ENCODE data around the gene ADCYAP1R1.

ADCYAP1R1 gene

DNA sequence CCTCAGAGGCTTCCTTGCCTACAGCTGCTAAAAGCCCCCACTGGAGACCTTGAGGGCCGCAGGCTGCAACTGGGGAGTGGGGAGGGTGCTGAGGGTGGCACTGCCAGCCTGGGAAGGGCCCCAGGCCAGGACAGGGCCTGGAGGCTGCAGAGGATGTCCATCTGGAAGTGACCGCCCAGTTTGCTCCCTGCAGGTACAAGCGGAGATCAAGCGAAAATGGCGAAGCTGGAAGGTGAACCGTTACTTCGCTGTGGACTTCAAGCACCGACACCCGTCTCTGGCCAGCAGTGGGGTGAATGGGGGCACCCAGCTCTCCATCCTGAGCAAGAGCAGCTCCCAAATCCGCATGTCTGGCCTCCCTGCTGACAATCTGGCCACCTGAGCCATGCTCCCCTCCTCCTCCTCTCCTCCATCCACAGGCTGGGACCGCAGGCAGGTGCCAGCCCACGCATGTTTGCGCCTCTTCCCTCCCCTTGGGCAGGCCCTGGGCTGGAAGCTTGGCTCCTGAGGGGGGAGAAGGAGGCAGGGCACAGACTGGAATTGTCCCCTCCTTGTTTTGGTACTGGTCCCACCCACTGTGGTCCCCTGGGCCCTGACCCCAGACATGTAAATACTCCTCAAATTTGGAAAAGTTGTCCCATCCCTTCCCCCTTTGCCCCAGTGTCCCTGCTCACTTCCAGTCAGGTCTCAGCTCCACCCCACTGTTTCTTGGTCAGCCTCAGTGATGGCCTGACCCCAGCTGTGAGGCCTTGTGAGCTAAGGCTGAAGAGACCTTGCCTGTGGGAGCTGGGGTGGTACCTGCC lies 54.4 kb downstream of the ADCYAP1R1 start:
- DNase-seq (ENCODE audit: low spot score), result no peak

DNA sequence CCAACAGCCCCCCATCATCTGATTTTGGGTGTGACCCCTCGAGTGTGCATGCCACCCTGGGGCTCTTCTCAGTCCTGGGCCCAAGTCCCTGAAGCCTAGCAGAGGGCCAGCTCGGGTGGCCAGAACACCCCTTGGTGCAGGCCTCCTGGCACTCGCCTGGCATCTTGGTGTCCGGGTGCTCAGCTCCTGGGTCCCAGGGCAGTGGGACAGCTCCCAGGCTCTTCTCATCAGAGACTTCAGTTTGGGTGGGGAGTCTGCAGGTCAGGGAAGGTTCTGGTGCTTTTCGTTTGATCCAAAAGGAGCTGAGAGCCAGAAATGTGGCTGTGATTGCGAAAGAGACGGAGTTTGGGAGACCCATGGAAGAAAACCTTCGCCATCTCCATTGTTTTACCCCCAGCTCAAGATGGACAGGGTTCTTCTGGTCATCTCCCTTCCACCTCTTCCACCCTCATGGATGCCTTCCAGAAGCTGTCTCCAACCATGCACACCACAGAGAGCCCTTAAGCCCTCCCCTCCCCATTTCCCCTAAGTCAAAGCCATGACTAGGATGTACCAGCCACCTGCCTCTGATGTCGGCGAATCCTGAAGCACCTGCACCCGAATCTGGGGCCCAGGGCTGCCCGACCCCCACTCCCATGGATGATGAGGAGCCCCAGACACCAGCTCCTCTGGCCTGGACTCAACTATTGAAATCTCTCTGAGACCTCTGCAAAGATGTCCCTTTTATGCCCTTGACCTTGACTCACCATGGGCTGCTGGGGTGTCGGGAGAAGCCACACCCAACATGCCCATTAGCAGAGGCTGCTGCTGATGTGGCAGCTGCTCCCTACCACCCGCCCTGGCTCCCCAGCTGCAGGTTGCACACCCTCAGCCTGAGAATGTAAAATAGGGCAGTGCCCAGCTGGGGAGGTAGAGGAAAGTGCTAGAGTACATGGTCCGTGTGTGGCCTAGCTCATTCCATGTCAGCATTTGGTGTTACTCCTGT lies 55.3 kb downstream of the ADCYAP1R1 start:
- no peak for DNase-seq (ENCODE audit: low spot score)

DNA sequence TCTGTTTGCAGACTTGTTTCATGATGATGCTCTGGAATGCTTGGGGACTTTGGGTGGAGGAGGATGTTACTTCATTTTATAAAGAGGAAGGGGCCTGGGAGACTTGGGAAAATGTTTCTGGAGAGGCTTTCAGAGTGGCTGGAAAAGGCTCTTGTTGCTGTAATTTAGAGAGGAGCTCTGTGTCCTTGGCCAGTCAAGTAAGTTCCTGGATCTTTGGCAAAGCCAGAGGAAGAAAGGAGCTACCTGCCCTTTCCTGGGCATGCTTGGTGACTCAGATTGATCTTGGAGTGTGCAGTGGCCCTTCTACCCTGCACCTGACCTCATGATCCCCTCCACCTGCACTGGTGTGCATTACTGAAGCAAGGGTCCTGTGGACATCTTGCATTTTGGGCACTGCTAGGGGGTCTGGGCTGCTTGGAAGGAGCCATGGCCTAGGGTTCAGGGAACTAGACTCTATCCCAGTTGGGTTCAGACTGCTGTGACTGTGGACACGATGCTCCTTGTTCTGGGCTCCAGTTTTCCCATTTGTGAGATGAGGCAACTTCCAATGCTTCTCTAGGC lies 56.1 kb downstream of the ADCYAP1R1 start:
- DNase-seq (ENCODE audit: low spot score), result no peak

DNA sequence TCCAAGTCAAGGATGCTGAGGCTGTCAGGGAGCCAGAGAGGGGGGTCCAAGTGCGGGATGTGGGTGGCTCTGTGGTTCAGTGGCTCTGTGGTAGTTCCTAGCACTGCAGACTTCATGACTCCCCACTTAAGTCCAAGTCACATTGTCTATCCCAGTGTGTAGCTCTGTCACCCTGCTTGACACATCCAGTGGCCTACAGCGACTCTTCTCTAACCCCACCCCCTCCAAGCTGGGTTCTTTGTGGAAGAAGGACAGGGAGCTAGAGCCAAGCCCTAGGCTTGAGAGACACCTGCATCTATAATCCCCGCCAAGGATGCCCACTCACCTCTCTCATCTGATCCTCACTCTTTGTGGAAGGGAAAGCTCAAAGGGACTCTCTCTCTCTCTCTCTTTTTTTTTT lies 57.6 kb downstream of the ADCYAP1R1 start:
- DNase-seq (ENCODE audit: low spot score), result no peak

DNA sequence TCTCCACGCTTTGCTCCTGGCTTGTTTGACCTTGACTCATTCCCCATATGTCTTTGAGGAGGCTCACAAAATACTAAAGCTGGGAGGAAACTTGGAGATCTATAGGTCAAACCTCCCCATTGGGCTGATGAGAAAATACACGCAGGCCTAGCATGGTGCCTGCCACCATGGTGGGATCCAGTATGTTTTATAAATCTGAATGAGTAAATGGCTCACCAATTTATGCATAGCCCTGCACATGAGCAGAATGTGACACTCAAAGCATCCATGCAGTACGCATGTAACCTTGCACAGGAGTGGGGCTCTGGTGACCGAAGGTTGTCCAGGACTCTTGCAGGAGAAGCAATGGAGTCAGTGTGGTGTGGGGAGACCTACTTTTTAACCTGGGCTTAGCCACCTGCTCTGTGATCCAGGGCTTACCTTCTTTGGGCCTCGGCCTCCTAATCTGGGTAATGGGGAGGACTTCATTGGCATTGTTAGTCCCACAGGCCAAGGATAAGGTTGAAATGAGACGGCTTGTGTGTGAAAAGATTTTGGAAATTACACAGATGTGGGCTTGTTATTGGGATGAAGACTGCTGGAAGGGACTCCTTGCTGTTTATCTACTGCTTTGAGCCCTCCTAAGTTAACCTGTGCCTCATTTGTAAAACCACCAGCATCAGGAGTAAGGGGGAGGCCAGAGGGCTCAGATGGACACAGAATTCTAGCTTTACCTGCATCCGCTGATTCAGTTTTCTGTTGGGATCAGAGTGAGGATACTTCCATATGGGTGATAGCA lies 58.4 kb downstream of the ADCYAP1R1 start:
- DNase-seq (ENCODE audit: low spot score), result no peak

DNA sequence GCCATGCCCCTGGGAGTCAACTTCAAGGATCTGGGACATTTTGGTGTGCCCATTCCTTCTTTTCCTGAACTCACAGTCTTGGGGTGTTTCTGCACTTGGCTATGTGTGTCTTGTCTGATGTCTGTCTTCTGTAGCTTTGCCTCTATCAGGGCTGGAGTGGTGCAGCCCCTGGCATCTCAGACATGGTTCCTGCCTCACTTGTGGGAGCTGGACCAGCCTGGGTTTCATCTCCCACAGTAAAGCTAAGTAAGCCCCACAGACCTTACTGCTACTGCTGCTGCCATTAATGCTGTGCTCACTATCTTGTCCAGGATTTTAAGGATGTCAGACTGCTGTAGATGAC lies 59.0 kb downstream of the ADCYAP1R1 start:
- DNase-seq (ENCODE audit: low spot score), result no peak

DNA sequence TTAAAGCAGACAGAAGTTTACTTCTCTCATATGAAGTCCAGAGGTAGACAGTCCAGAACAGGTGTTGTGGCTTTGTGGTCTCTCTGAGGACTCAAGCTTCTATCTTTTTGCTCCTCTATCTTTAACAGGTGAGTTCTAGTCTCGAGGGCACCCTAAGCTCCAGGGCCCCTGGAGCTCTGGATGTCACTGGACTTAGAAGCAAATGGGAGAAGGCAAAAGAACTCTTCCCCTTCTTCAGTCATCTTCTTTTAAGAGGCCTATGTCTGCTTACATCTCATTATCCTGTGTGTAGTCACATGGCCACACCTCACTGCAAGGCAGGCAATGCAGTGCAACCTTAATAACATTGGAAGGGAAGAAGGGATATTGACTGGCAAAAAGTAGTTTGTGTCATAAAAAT lies 61.6 kb downstream of the ADCYAP1R1 start:
- no peak for DNase-seq (ENCODE audit: low spot score)

DNA sequence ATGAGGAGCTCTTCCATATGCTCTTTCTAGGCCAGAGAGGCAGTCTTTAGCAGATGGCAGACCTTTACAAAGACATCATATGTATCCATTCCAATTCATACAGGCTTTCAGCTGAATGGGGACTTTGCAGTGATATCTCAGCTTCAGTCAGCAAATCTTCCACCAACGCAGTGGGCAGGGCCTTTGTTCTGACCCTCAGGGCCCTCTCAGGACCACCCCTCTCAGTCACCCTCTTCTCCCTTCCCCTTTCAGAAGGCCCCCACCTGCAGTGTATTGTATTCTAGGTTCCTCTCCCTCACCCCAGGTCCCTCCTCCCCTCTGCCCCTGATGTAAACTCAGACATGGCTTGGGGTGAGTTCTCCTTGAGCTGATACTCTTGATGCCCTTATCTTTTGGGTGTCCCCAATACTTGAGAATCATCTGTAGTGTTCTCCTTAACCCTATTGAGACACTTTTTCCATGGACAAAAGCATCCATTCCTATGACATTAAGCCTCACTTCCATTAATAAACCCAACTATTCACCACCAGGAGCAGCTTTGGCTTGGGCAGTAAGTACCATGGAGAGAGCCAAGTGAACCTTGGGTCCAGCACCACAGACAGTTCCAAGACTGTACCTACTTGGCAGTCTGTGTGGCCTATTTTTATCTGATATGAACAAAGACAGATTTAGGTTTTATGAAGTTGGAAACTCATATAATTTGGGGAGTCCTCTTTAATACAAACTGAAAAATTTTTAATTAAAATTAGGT lies 62.7 kb downstream of the ADCYAP1R1 start:
- no peak for DNase-seq (ENCODE audit: low spot score)

DNA sequence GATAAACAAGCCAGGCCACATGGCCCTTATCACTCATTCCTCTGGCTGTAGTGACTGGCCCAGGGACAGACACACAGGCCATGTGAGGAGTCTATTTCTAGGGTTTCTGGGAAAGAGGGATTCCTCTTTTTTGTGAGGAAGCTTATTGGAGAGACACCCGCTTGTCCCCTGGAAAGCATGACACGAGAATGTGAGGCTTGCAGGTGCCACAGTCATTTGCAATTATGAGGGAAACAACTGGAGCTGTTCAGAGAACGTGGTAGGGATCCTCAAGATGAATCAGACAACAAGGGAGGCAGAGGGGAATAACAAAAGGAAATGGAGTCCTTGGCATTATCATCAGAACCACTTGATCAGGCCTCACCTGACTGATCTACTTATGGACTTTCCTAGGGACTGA lies 64.5 kb downstream of the ADCYAP1R1 start:
- no peak for DNase-seq (ENCODE audit: low spot score)

DNA sequence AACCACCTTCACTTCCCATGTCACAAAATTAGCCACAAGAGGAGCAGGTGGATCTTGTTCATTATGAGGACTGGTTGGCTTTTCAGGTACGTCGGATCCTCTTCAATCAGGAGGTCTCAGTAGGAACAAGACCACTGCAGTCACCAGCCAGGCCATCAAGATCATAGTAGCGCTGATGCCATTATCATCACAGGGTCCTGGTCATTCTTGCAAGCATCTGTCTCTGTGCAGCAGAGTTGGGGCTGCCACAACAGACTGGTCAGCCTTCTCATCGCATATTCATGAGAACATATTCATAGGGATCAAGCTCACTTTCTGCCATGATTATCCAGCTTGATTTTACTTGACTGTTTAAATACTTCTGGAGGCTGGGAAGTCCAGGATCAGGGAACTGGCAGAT lies 67.1 kb downstream of the ADCYAP1R1 start:
- DNase-seq (ENCODE audit: low spot score), result no peak

DNA sequence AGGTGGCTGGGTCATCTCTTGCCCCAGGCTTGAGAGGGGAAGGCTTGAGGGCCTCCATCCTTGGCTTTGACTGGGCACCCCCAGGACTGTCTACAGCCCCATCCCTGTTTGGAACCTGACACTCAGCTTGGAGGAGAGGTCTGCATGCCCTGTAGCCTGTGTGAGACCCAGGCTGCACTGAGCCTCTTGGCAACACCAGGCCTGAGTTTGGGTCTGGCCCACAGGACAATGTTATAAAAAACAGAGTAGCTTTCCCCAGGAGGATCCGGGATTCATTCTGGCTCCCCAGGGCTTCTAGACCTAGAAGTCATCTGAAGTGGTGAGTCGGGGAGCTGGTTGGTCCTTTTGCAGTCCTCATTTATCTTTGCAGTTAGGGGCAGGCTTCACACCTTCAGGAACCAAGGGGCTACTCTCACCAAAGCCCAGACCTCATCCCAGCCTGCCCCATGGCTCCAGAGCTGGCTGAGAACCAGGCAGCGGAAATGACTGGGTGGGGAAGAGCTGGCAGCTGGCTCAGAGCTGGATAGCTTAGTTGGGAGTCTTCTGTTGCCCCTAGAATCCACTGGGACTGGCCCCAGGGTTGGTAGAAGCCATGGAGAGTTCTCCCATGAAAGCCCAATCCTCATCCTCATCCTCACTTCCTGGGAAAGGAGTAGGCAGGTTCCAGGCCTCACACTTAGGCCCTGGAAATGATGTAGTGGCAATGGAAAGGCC lies 68.8 kb downstream of the ADCYAP1R1 start:
- no peak for DNase-seq (ENCODE audit: low spot score)

DNA sequence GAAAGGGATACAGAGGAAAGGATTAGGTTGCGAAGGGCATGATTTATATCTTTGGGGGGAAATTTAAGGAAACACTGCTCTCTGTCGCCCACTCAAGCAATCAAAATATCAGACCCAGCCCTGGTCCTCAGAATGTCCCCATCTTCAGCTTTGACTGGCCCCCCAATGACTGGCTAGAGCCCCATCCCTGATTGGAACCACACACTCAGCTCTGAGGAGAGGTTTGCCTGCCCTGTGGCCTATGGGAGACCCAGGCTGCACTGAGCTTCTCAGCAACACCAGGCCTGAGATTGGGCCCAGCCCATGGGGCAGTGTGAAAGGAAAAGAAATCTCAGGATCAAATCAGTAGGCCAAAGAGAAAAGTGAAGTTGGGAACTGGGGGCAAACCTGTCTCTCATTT lies 69.5 kb downstream of the ADCYAP1R1 start:
- DNase-seq (ENCODE audit: low spot score), result no peak

DNA sequence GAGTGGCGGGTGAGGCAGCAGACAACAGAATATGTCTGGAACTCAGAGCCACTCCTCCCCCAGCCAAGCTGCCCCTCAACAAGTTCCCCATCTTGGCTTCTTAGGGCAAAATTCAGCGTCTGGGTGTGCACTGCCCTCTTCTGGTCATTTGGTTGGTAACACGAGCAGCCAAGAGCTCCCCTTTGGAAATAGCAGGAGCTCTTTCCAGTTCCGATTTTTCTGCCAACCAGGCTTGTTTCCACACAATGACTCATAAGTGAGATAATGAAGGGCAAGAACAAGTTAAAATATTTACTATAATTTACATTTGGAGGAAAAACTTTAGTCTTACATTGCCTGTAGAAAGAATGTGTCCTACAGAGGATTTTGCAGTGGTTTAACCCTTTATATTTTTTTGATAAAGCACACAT lies 70.5 kb downstream of the ADCYAP1R1 start:
- DNase-seq (ENCODE audit: low spot score), result peak; percentile 69

DNA sequence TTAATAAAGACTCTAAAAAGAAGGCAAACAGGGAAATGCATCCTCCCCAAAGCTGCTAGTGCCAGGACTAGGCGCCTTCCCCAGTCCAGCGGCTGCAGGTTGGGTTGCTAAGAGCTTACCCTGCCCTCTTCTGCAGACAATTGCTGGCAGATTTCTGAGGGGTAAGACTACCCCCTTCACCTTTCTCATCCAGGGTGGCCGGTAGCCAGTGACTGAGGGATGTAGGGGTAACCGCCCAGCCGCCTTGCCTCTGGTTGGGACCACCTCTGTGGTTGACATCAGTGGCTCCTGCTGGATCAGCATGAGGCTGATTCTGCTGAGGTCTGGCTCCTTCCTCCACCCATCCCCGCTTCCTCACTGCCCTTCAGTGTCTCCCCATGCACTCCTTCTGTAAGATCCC lies 71.2 kb downstream of the ADCYAP1R1 start:
- DNase-seq (ENCODE audit: low spot score), result no peak

DNA sequence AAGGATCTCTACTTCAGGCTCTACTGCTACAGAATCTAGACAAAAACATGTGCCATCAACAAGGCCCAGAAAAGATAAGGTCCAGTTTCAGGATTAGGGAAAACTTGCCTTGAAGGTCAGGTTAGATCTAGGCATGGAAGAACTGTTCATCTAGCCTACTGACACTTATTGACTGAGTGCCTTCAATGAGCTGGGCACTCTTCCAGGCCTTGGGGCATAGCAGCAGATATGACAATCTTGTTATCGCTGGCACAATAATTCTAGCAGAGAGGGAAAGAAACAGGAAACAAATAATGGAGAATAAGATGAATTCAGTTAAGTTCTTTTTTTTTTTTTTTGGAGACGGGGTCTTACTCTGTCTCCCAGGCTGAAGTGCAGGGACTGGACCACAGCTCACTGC lies 71.6 kb downstream of the ADCYAP1R1 start:
- no peak for DNase-seq (ENCODE audit: low spot score)

DNA sequence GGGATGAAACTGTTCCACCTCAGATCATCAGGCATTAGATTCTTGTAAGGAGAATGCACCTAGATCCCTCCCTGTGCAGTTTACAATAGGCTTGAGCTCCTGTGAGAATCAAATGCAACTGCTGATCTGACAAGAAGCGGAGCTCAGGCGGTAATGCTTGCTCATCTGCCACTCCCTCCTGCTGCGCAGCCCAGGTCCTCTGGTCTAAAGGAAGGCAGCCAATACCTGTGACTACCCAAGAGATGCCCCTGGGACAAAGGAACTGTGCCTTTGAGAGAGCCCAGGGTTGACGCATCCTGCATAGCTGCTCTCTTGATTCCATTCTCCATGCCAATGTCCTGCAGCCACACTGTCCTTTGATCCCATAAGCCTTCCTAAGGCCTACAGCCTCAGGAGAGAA lies 73.1 kb downstream of the ADCYAP1R1 start:
- no peak for DNase-seq (ENCODE audit: low spot score)

DNA sequence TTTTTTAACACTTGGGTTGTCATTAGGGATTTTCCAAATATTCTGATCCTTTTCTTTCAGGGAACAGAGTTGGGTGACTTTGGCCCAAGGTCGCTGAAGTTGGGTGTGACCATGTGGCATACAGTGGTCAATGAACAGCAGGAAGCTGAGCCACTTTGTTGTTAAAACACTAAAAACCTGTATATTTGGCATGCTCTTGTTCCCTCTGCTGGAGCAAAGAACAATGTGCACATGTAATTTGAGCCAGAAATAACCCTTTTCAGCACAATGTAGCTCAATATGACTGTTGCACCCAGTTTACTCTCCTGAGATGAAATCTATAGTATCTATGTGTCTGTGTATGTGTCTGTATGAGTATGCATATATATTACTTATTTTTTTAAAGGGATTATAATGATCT lies 74.9 kb downstream of the ADCYAP1R1 start:
- DNase-seq (ENCODE audit: low spot score), result no peak

DNA sequence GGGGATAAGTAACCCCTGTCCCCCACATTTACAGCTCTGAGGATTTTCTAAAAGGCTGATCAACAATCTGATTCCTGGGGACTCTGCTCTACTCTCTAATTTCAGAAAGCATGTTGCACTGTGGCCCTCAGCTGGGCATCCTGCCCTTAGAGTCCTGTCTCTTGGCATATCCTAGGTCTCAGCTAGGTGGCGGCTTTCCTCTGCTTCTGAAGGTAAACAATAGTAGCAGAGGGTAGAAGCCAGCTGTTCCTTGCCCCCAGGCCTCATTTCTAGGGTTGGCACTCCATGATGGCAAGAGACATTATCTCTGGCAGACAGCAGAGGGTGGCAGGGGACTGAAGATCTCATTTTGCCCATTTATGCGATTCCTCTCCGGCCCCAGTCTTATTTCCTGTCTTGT lies 77.0 kb downstream of the ADCYAP1R1 start:
- DNase-seq (ENCODE audit: low spot score), result no peak

DNA sequence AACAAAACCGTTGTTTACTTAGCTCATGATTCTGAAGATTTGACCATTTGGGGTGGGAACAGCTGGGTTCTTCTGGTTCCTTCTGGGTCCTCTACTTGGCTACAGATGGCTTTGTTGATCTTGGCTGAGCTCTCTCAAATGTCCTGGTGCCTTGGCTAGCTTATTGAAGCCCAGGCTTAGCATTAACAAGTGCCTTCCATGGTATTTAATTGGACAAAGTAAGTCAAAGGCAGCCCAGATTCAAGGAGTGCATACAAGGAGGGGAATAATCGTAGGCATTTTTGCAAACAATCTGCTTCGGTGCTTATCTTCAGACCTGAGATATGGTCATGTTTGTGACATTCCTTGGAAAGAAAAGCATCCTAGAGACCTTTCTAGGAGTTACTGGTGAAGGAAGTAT lies 81.4 kb downstream of the ADCYAP1R1 start:
- DNase-seq (ENCODE audit: low spot score), result no peak
